H9 (cell line): ENCODE results near the gene KIF26B. TPM values are rescaled to one million over a fixed set of nuclear protein-coding genes. Genes with fewer than 3 reads are reported as not detected.

ENCODE experiments used
- DNase-seq: peaks from one replicate; pipeline ENCODE4 v3.0.0-alpha.2; 2017
- H2AFZ ChIP-seq: one replicate; pipeline ENCODE4 v1.6.1; 2013; ENCODE audit warnings: mild to moderate bottlenecking, low read length, control low read depth, moderate library complexity
- H2AK5ac ChIP-seq: 2 replicates; pipeline ENCODE4 v1.6.1; 2013; ENCODE audit warnings: low read length, control low read depth, mixed read lengths; ENCODE audit not compliant: insufficient read length
- H2BK120ac ChIP-seq: one replicate; pipeline ENCODE4 v1.6.1; 2013; ENCODE audit warnings: low read depth, mild to moderate bottlenecking, low read length, control low read depth, inconsistent platforms; ENCODE audit not compliant: poor library complexity, severe bottlenecking
- H2BK12ac ChIP-seq: 2 replicates; pipeline ENCODE4 v1.6.1; 2013; ENCODE audit warnings: low read length, control low read depth, mixed read lengths, low read depth; ENCODE audit not compliant: insufficient read length
- H2BK15ac ChIP-seq: 2 replicates; pipeline ENCODE4 v1.6.1; 2013; ENCODE audit warnings: low read depth, low read length, control low read depth
- H2BK20ac ChIP-seq: one replicate; pipeline ENCODE4 v1.6.1; 2013; ENCODE audit warnings: low read depth, mild to moderate bottlenecking, low read length, control low read depth, inconsistent platforms; ENCODE audit not compliant: poor library complexity, severe bottlenecking
- H2BK5ac ChIP-seq: 2 replicates; pipeline ENCODE4 v1.6.1; 2013; ENCODE audit warnings: low read length, control low read depth, mixed read lengths; ENCODE audit not compliant: insufficient read length
- H3K14ac ChIP-seq: 2 replicates; pipeline ENCODE4 v1.6.1; 2013; ENCODE audit warnings: low read length, control low read depth; ENCODE audit not compliant: insufficient read depth
- H3K18ac ChIP-seq: 2 replicates; pipeline ENCODE4 v1.6.1; 2013; ENCODE audit warnings: low read depth, mild to moderate bottlenecking, mixed read lengths, low read length, control low read depth; ENCODE audit not compliant: insufficient read length
- H3K23ac ChIP-seq: 2 replicates; pipeline ENCODE4 v1.6.1; 2013; ENCODE audit warnings: low read length, control low read depth, mixed read lengths, low read depth; ENCODE audit not compliant: insufficient read length
- H3K23me2 ChIP-seq: 2 replicates; pipeline ENCODE4 v1.6.1; 2013; ENCODE audit warnings: low read depth, mild to moderate bottlenecking, mixed read lengths, low read length, control low read depth; ENCODE audit not compliant: insufficient read length, poor library complexity, severe bottlenecking
- H3K27ac ChIP-seq: 2 replicates; pipeline ENCODE4 v1.5.1; 2013; ENCODE audit warnings: low read length, control low read depth, mixed read lengths, low read depth; ENCODE audit not compliant: insufficient read length
- H3K27me3 ChIP-seq: 2 replicates; pipeline ENCODE4 v1.6.1; 2013; ENCODE audit warnings: low read length, control low read depth, inconsistent platforms; ENCODE audit not compliant: insufficient read depth
- H3K4ac ChIP-seq: 2 replicates; pipeline ENCODE4 v1.6.1; 2013; ENCODE audit warnings: low read depth, mild to moderate bottlenecking, control low read depth, inconsistent platforms, low read length, moderate library complexity
- H3K4me1 ChIP-seq: 2 replicates; pipeline ENCODE4 v1.6.1; 2013; ENCODE audit warnings: low read length, control low read depth, inconsistent platforms; ENCODE audit not compliant: insufficient read depth
- H3K4me2 ChIP-seq: 2 replicates; pipeline ENCODE4 v1.6.1; 2013; ENCODE audit warnings: low read length, control low read depth, mixed read lengths; ENCODE audit not compliant: insufficient read length, insufficient read depth
- H3K56ac ChIP-seq: 2 replicates; pipeline ENCODE4 v1.6.1; 2013; ENCODE audit warnings: low read depth, mild to moderate bottlenecking, mixed read lengths, low read length, control low read depth; ENCODE audit not compliant: insufficient read length
- H3K79me1 ChIP-seq: 2 replicates; pipeline ENCODE4 v1.6.1; 2013; ENCODE audit warnings: low read depth, mild to moderate bottlenecking, moderate library complexity, low read length, control low read depth, inconsistent platforms; ENCODE audit not compliant: insufficient read depth, poor library complexity, severe bottlenecking
- H3K79me2 ChIP-seq: 2 replicates; pipeline ENCODE4 v1.6.1; 2013; ENCODE audit warnings: low read length, control low read depth, inconsistent platforms; ENCODE audit not compliant: insufficient read depth
- H3K9ac ChIP-seq: 2 replicates; pipeline ENCODE4 v1.6.1; 2013; ENCODE audit warnings: low read length, control low read depth, mixed read lengths; ENCODE audit not compliant: insufficient read length; ENCODE audit errors: extremely low read depth
- H3K9me3 ChIP-seq: one replicate; pipeline ENCODE4 v1.6.1; 2013; ENCODE audit warnings: low read depth, low read length, inconsistent platforms; ENCODE audit not compliant: control insufficient read depth
- H3T11ph ChIP-seq: one replicate; pipeline ENCODE4 v1.6.1; 2013; ENCODE audit warnings: mild to moderate bottlenecking, low read length, control low read depth, inconsistent platforms
- H4K20me1 ChIP-seq: one replicate; pipeline ENCODE4 v1.6.1; 2013; ENCODE audit not compliant: control insufficient read depth, insufficient read length, insufficient read depth
- H4K5ac ChIP-seq: 2 replicates; pipeline ENCODE4 v1.6.1; 2013; ENCODE audit warnings: low read depth, mild to moderate bottlenecking, mixed read lengths, low read length, control low read depth; ENCODE audit not compliant: insufficient read length
- H4K8ac ChIP-seq: replicated peaks from 2 replicates; pipeline ENCODE4 v1.6.1; 2013; ENCODE audit warnings: low read length, control low read depth, mixed read lengths, low read depth; ENCODE audit not compliant: insufficient read length
- H4K91ac ChIP-seq: 2 replicates; pipeline ENCODE4 v1.6.1; 2013; ENCODE audit warnings: low read depth, mild to moderate bottlenecking, moderate library complexity, mixed read lengths, low read length, control low read depth; ENCODE audit not compliant: insufficient read length
- H3K27ac Mint-ChIP-seq, 3 experiments: 2 replicates in 2 of 3; 3 replicates in 1 of 3; pipeline ENCODE4 v1.8.0; 2020 to 2021; ENCODE audit warnings: mixed read lengths in 3 of 3, mild to moderate bottlenecking in 1 of 3, moderate library complexity in 1 of 3
- H3K27me3 Mint-ChIP-seq: 2 replicates; pipeline ENCODE4 v1.8.0; 2021; ENCODE audit warnings: low read depth, mild to moderate bottlenecking, moderate library complexity, mixed read lengths
- H3K36me3 Mint-ChIP-seq, 3 experiments: 2 replicates in 2 of 3; 3 replicates in 1 of 3; pipeline ENCODE4 v1.8.0; 2020 to 2021; ENCODE audit warnings: low read depth in 3 of 3, mixed read lengths in 3 of 3; ENCODE audit not compliant: insufficient read depth in 1 of 3
- H3K4me1 Mint-ChIP-seq, 2 experiments: 2 replicates each; pipeline ENCODE4 v1.8.0; 2020; ENCODE audit warnings: mixed read lengths in 2 of 2
- H3K4me3 Mint-ChIP-seq, 2 experiments: 2 replicates in 1 of 2; 3 replicates in 1 of 2; pipeline ENCODE4 v1.8.0; 2020 to 2021; ENCODE audit warnings: mild to moderate bottlenecking in 2 of 2, mixed read lengths in 2 of 2, moderate library complexity in 1 of 2
- H3K9me3 Mint-ChIP-seq, 2 experiments: 2 replicates in 1 of 2; 3 replicates in 1 of 2; pipeline ENCODE4 v1.8.0; 2020; ENCODE audit warnings: mild to moderate bottlenecking in 2 of 2, mixed read lengths in 2 of 2, moderate library complexity in 1 of 2
- WGBS: extraction: QIAGEN DNeasy Blood & Tissue Kit; methylation state at CpG from one replicate; pipeline ENCODE4 v1.1.7; 2013; ENCODE audit warnings: missing lambda C conversion rate, low lambda C conversion rate, mixed read lengths; ENCODE audit not compliant: insufficient read length; ENCODE audit errors: extremely low coverage; 5-methylcytosine and 5-hydroxymethylcytosine counted together
- total RNA-seq: library from RNA; stranded (reverse); gene quantifications from 2 replicates; pipeline ENCODE4 v1.2.1, GENCODE V29; 2021
- TF ChIP-seq, protein P1 (sequence below): fragments of 200-600 bp; sonication (generic); conservative IDR thresholded peaks from 3 replicates; pipeline ENCODE4 v1.8.0; 2021; ENCODE audit warnings: antibody characterized with exemption, mild to moderate bottlenecking

The KIF26B gene
- total RNA-seq, 1 experiment from 2014 or later, result 0.13 TPM

DNA sequence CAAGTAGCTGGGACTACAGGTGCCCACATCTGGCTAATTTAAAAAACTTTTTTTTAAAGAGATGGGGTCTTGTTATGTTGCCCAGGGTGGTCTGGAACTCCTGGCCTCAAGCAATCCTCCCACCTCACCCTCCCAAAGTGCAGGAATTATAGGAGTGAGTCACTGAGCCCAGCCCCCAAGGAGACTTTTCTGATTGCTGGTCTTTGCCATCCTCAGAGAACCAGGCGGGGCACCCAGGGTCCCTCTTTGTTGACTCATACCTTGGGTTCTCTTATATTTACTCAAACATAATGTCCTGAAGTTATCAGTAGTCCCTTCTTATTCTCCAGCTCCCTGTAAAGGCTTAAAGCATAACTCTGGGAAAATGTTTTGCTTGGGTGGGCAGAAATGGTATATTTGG, 51.1 kb downstream of the KIF26B start:
- no peak overlapping the region for H3K9ac ChIP-seq
- Mint-ChIP-seq H3K4me3 (no peak overlapping the region), H3K27ac (no peak overlapping the region), H3K4me1 (peaks cover 14 to 24% of the 10 kb centered on the region in 2 experiments), H3K27me3 (0 out of 2 replicates have a peak, but pooled peaks cover 2% of the 10 kb centered on the region), H3K36me3 (peaks cover 11 to 22% (median 20%) of the 10 kb centered on the region in 3 experiments), H3K9me3 (peaks cover 27 to 31% of the 10 kb centered on the region in 2 experiments)
- WGBS, result no CpG with 5 or more reads among the region's 1 CpG
- H3K14ac ChIP-seq, result no peak overlapping the region
- H3K23ac ChIP-seq, result no peak overlapping the region
- no peaks in the 10 kb centered on the region for H3K23me2 ChIP-seq
- no peak overlapping the region for H4K5ac ChIP-seq
- no peak overlapping the region for H3T11ph ChIP-seq
- no peak overlapping the region for H2BK5ac ChIP-seq
- no peak overlapping the region for H2AK5ac ChIP-seq
- no peak overlapping the region for H4K91ac ChIP-seq
- no peak overlapping the region for H2AFZ ChIP-seq
- H3K79me2 ChIP-seq, result no peaks in the 10 kb centered on the region
- H3K4me1 ChIP-seq, result peaks cover 4% of the 10 kb centered on the region; the same call in 1 of the 2 replicates
- H3K56ac ChIP-seq, result no peak overlapping the region
- no peak overlapping the region for H2BK15ac ChIP-seq
- H3K9me3 ChIP-seq, result peaks cover 12% of the 10 kb centered on the region
- H4K8ac ChIP-seq, result no peak overlapping the region
- H3K27ac ChIP-seq, result no peak overlapping the region
- H3K27me3 ChIP-seq, result no peaks in the 10 kb centered on the region
- H3K4me2 ChIP-seq, result no peak overlapping the region
- no peak for DNase-seq
- no peak overlapping the region for H2BK120ac ChIP-seq
- no peak overlapping the region for H3K18ac ChIP-seq
- H2BK12ac ChIP-seq, result no peak overlapping the region
- no peaks in the 10 kb centered on the region for H3K79me1 ChIP-seq
- H2BK20ac ChIP-seq, result no peak overlapping the region
- H4K20me1 ChIP-seq, result no peaks in the 10 kb centered on the region
- TF ChIP-seq, protein P1, sequence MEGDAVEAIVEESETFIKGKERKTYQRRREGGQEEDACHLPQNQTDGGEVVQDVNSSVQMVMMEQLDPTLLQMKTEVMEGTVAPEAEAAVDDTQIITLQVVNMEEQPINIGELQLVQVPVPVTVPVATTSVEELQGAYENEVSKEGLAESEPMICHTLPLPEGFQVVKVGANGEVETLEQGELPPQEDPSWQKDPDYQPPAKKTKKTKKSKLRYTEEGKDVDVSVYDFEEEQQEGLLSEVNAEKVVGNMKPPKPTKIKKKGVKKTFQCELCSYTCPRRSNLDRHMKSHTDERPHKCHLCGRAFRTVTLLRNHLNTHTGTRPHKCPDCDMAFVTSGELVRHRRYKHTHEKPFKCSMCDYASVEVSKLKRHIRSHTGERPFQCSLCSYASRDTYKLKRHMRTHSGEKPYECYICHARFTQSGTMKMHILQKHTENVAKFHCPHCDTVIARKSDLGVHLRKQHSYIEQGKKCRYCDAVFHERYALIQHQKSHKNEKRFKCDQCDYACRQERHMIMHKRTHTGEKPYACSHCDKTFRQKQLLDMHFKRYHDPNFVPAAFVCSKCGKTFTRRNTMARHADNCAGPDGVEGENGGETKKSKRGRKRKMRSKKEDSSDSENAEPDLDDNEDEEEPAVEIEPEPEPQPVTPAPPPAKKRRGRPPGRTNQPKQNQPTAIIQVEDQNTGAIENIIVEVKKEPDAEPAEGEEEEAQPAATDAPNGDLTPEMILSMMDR, result no peak
- H3K4ac ChIP-seq, result no peak overlapping the region
